GM21825 (cell line): Measurements from ENCODE around the gene MAGEA1.
"Not testable (repeated sequence)": the region's sequence is repeated elsewhere in the genome, so short reads cannot be mapped to it uniquely, and the experiment has no call there.

Experiments
- ATAC-seq: cut with Tn5 transposase; IDR thresholded peaks from one replicate; pipeline ENCODE4 v1.9.1; 2021; ENCODE audit warnings: mild to moderate bottlenecking, moderate library complexity; ENCODE audit not compliant: unreplicated experiment

MAGEA1 gene

GRCh38 chrX:153179131-153179530, at the start of gene MAGEA1:
Gene MAGEA1, plus strand, starts transcription at chrX:153179284. Its CDS starts 3,106 bp downstream, at chrX:153182390.
- ATAC-seq = no peak

GRCh38 chrX:153132924-153133323, 46.2 kb upstream of the MAGEA1 start:
- ATAC-seq = not testable (repeated sequence)

DNA sequence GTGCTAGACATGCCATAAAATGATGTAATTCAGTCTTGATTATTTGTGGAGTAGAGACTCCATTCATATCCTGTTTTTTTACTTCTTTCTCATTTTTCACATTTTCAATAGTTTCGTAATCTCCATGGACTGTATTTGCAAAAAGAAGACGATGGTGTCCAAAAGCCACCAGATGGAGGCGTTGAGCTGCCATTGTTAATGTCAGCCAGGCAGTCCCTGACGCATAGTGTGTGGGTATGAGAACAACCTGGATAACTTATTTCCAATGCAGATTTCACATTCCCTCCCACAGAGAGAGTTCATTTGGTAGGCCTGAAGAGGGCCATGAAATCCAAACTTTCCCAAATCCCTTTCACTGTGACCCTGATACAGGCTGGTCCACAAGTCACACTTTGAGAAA, 40.0 kb upstream of the MAGEA1 start:
- not testable (repeated sequence) for ATAC-seq

GRCh38 chrX:153146288-153146687, 32.8 kb upstream of the MAGEA1 start:
- not testable (repeated sequence) for ATAC-seq

DNA sequence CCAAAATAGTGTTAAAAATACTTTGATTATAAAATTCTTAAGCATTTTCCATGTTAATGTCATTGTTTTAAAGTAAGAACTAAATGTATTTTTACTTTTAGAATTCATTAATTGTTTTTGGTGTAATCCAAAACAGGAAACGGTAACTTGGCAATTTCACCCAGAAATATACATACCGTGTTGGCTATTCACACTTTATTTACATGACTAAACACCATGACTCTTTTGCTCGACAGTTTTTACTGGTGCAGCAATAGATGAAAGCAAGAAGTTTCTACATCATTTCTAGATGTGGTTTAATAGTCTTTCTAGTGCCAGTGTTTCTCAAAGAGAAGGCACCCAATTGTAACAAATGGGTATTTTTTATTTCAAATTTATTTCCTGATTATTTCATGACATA, 25.6 kb upstream of the MAGEA1 start:
- ATAC-seq = no peak

DNA sequence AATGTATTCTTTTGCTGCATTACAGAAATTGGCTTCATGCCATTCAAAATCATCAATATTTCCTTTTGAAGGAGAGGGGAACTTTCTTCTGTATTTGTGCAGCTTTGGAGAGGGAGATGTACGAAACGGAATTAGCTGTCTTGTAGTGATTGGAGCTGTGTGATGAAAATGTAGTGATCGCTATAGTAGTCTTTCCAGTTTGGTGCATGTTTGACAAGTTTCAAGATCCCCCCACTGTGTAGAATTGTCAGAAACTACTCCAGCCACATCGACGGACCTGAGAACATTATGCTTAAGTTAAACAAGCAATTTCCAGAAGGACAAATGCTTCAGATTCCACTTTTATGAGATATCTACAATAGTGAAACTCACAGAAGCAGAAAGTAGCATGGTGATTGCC, 21.6 kb upstream of the MAGEA1 start:
- ATAC-seq = no peak

- no peak for ATAC-seq
These were observed 20.8 kb upstream of the MAGEA1 start for GRCh38 chrX:153158319-153158718.

DNA sequence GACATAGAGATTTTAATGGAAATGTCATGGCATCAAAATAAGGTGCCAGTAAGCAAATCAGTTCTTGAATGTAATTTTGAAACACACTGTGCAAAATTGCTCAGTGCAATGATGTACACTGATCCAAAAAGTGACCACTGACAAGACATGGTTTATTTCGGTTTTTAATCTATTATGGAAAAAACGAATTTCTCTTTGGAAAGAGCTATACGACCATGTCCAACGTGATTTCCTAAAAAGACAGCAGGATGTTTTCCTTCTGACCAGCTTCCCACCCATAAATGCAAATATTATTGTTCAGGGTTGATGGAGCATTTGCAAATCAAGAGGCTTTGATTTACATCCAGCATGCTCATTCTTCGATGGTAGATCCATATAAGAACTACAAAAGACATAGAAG, 17.1 kb upstream of the MAGEA1 start:
- no peak for ATAC-seq

GRCh38 chrX:153164733-153165132, 14.4 kb upstream of the MAGEA1 start:
- no peak for ATAC-seq

DNA sequence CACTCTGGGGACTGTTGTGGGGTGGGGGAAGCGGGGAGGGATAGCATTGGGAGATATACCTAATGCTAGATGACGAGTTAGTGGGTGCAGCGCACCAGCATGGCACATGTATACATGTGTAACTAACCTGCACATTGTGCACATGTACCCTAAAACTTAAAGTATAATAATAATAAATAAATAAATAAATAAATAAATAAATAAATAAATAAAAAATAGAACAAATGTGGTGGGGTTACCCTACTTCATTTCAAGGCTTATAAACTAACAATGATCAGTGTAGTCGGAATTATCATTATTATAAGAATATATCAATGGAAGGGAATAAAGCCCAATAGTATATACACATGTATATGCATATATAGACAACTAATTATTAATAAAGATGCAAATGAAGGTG, 10.7 kb upstream of the MAGEA1 start:
- ATAC-seq = not testable (repeated sequence)

DNA sequence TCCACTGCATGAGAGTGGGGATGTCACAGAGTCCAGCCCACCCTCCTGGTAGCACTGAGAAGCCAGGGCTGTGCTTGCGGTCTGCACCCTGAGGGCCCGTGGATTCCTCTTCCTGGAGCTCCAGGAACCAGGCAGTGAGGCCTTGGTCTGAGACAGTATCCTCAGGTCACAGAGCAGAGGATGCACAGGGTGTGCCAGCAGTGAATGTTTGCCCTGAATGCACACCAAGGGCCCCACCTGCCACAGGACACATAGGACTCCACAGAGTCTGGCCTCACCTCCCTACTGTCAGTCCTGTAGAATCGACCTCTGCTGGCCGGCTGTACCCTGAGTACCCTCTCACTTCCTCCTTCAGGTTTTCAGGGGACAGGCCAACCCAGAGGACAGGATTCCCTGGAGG, 2.7 kb downstream of the MAGEA1 start:
- no peak for ATAC-seq

- ATAC-seq = no peak
These were observed 5.7 kb downstream of the MAGEA1 start for GRCh38 chrX:153184787-153185186.

- ATAC-seq = no peak
These were observed 11.3 kb downstream of the MAGEA1 start for GRCh38 chrX:153190381-153190780.

- ATAC-seq = no peak
These were observed 21.4 kb downstream of the MAGEA1 start for GRCh38 chrX:153200462-153200861.

DNA sequence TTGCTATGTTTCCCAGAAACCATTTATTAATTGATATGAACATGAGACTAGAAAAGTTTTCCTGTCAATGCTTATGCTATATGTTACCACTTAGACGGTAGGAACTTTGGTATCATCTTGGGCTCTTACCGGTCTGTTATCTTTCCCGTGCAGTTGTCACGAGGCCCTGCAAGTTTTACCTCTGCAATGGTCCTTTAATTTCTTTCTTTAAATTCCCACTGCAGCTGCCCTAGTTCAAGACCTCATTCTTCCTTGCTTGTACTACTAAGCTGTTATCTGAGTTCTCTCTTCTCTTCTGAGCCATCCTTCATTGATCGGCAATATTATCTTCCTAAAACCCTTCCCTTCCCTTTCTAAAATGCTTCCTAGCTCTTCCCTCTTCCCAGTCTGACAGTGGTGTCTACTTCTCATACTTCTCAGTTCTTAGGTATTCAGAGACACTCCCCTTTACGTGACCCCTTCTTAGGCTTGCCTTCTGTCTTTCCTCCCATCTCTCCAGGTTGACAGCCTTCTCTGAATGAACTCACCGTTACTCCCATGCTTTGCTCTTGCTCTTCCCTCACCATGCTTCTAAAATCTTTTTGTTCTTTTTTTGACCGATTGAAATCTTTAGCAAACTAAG, 27.5 kb downstream of the MAGEA1 start:
- no peak for ATAC-seq

DNA sequence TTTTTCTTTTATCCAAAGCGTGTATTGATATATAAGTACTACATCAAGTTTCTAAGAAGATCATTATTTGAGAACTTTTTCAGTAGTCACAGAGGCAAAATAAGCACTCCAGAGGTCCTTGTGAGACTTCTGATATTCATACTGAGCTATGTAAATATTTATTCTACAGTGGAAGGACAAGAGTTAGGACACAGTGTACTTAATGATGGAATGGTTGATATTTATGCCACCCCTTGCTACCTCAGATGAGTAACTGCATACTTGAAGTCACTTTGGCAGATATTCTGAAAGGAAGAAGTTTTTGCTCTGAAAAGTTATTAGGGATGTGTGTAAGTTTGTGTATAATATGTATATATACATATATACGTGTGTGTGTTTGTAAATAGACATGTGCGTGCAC, 30.3 kb downstream of the MAGEA1 start:
- no peak for ATAC-seq

DNA sequence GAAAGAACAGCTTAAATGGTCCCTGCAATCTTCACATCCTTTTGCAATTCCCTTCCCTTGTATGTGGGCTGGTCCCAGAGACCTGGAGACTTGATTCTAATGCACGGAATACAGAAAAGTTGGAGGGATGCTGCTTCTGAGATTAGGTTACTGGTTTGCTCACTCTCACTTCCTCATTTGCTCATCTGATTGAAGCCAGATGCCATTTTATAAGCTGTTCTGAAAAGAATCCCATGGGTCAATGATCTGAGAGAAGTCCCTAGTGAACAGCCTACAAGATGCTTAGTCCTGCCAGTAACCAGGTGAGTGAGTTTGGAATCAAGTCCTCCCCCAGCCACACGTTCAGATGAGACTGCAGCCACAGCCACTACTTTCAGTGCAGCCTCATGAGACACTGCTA, 35.9 kb downstream of the MAGEA1 start:
- ATAC-seq = no peak

GRCh38 chrX:153216926-153217325, 37.8 kb downstream of the MAGEA1 start:
- no peak for ATAC-seq

GRCh38 chrX:153225438-153226098, 46.5 kb downstream of the MAGEA1 start:
- no peak for ATAC-seq

- no peak for ATAC-seq
These were observed 47.5 kb downstream of the MAGEA1 start for GRCh38 chrX:153226344-153227185.
